HG03095 (cell line): ENCODE measurements around the gene RAB6B.

Source experiments
- ATAC-seq: cut with Tn5 transposase; IDR thresholded peaks from one replicate; pipeline ENCODE4 v1.9.1; 2021; ENCODE audit warnings: moderate library complexity; ENCODE audit not compliant: unreplicated experiment

RAB6B gene

DNA sequence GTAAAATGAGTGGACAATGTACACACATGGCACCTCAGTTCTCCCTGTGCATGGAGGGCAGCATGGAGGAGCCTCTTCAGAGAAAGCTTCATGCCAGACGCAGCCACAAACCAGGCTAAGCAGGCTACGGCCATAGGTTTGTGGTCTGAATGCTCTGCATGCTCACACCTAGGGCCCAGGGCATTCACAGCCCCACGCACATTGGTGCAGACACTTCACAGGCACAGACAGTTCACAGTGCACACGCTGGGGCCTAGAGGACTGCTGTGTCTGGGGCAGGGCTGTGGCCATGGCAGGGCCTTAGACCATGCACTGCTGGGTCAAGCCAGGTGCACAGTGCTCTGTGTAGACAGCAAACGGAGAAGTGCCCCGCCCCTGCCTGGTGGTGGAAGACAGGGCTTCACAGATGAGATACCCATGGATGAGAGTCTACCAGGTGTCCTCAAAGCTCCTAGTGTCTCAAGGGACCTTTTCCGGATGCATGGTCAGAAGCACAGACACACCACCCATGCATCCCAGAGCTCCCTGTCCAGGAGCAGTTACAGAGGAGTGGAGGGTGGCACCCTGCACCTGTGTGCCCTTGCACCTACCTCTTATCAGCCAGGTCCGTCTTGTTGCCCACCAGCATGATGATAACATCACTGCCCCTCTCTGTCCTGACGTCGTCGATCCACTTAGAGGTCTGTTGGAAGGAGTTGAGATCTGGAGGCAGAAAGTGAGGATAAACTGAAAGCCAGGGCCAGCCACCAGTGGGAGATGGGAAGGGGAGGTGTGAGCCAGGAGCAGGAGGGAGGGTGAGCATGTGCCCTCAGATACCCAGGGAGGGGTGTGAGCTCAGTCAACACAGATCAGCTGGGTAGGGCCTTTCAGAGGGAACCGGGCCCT lies 56.5 kb downstream of the RAB6B start:
- ATAC-seq: no peak

DNA sequence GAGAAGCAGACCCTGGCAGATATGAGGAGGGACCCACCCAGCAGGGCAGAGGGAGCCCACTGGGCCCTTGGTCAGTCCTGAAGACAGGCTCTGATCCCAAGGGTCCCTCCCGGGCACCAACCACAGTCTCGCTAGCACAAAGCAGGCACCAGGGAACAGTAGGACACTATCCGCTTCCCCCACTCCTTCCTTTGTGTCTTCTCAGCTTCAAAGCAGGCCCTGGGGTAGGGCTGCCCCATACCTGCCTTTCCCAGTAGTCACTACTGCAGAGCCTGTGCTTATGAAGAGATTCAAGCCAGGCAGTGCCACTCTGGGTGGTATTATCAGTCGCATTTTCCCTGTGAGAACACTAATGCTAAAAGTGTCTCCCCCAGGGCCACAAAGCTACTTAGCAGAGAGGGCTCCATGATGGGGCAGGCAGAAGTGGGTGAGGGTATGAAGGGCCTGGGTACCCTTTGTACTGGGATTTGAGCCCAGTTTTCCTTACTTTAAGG lies 57.3 kb downstream of the RAB6B start:
- ATAC-seq: no peak

- ATAC-seq: no peak
Observed at GRCh38 chr3:133837487-133838295, 58.0 kb downstream of the RAB6B start.

GRCh38 chr3:133836497-133837158 lies 59.1 kb downstream of the RAB6B start:
- ATAC-seq: no peak

- ATAC-seq: no peak
Observed at GRCh38 chr3:133835961-133836360, 59.7 kb downstream of the RAB6B start.

DNA sequence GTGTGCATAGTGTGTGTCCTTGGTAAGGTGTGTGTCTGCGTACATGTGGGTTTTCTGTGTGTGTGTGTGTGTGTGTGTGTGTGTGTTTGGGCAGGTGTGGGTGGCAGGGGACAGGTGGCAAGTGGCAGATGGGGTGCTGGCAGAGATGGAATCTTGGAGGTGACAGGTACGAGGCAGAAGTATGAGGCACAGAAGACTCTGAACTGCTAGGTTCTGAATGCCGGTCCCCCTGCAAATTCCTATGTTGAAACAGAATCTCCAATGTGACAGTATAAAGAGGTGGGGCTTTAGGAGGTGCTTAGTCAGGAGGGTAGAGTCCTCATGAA lies 60.3 kb downstream of the RAB6B start:
- no peak for ATAC-seq

DNA sequence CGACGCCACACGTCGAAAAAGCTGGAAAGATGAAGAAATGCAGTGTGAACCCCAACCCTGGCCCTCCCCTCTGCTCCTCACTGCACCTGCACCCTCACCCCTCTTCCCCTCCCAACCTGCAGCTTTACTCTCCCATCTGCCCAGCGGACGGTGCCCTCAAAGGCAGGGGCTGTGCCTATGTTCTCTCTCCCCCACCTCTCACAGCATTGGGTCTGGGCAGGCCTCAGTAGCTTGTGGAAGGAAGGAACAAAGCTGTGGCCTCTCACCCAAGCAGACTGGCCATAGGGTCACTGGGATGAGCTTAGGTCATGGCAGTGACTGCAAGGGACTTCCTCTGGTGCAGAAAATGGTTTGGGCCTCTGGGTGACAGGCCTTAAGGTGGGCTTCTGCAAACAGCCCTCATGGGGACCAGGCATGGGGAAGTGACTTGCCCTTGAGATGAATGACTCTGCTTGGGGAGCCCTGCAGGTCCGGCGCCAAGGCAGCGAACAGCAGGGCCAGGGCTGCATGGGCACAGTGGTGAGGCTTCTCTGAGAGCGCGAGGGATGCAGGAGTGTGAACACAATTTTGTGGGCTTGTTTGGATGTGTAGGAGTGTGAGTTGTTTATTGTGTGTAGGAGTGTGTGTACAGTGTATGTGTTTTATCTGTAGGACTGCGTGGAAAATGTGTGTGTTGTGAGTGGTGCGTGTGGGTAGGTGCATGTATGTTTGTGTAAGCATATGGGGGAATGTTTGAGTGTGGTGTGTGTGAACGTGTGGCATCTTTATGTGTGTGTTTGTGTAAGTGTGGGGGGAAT lies 60.9 kb downstream of the RAB6B start:
- no peak for ATAC-seq

- ATAC-seq: no peak
Observed at GRCh38 chr3:133833880-133834620, 61.6 kb downstream of the RAB6B start.

GRCh38 chr3:133833267-133833666 lies 62.4 kb downstream of the RAB6B start:
- ATAC-seq: no peak

- ATAC-seq: no peak
Observed at GRCh38 chr3:133832802-133833144, 62.9 kb downstream of the RAB6B start.

GRCh38 chr3:133831966-133832801 lies 63.5 kb downstream of the RAB6B start:
- ATAC-seq: no peak

GRCh38 chr3:133830071-133830470 lies 65.6 kb downstream of the RAB6B start:
- ATAC-seq: no peak

- ATAC-seq: no peak
Observed at GRCh38 chr3:133829310-133829707, 66.4 kb downstream of the RAB6B start.

DNA sequence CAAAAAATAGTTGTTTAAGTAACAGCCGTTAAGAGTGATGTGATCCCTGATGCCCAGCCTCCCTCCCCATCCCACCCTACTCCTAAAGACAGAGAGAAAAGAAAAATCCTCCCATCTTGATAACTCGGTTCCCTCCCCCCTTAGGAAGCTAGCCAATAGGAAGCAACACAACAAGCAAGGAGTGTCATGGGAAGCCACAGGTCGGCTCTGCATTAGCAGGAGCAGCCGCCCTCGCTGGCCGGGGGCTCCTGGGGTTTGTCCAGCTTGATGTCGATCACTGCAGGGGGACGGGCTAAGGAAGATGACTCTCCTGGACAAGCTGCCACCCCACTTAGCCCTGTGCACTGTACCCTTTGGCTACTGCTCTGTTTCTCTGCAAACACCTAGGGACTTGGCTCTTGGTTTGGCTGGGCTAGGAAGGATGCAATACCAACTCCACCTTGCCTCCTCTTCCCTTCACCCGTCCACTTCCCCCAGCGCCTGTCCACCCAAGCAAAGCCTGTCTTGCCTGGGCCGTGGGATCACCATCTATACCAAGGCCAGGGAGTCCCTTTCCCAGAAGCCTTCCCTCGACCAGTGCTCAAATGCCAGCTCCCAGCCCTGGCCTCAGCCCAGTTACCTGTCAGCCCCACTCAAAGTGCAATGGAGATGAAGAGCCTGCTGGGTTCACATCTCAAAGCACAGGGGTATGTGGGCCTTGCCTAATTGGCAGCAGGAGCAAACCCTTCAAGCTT lies 66.9 kb downstream of the RAB6B start:
- no peak for ATAC-seq

GRCh38 chr3:133827684-133828083 lies 68.0 kb downstream of the RAB6B start:
- ATAC-seq: no peak

GRCh38 chr3:133827136-133827535 lies 68.5 kb downstream of the RAB6B start:
- ATAC-seq: no peak

- ATAC-seq: no peak
Observed at GRCh38 chr3:133825969-133826727, 69.5 kb downstream of the RAB6B start.

GRCh38 chr3:133824961-133825485 lies 70.7 kb downstream of the RAB6B start:
- no peak for ATAC-seq
